ENCODE data around the gene CYP2A6. TPM values are rescaled to one million over a fixed set of nuclear protein-coding genes. Genes with fewer than 3 reads are reported as not detected.
A peak's percentile ranks its signal among the peaks of the same experiment; 100 is the strongest.
"Not testable (repeated sequence)": the region's sequence is repeated elsewhere in the genome, so short reads cannot be mapped to it uniquely, and the experiment has no call there.

CYP2A6 gene
- total and polyA plus RNA-seq, 2 donors: 0.09 to 0.16 TPM

DNA sequence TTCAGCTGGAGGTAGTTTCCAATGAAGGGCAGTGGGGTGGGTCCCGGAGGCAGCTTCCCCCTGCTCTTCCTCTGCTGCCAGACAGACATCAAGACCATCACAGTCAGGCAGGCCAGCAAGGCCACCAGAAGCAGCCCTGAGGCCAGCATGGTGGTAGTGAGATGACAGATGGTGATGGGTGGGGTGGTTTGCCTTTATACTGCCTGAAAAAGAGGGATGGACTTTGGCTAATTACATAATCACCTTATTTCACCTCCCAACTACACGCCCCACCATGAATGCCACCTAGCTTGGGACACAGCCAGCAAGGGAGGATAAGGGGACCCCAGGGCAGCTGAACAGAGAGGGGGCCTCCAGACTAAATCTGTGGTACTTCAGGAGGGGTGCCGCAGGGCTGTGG, 31.8 kb upstream of the CYP2A6 start, which contains the start of gene CYP2A7:
TSS of gene CYP2A7 (minus strand) at position 170 of the 400 bp plus-strand sequence. CDS start at position 149, 21 bp downstream.
- H3K4me1 ChIP-seq (ENCODE audit: control insufficient read depth in 2 of 2, insufficient read depth in 2 of 2, low read length in 2 of 2); H3K9me3 ChIP-seq (ENCODE audit: control insufficient read depth in 2 of 2, insufficient read depth in 1 of 2, low read length in 1 of 2); DNase-seq (ENCODE audit: low read depth in 6 of 9, low spot score in 9 of 9); H3K27ac ChIP-seq (ENCODE audit: low read depth in 1 of 2, low read length in 1 of 2); H3K36me3 ChIP-seq (ENCODE audit: control insufficient read depth in 2 of 2, insufficient read depth in 2 of 2, low read length in 1 of 2); H3K4me3 ChIP-seq (ENCODE audit: low read length in 2 of 2): not testable (repeated sequence)
- WGBS: 88% methylated on average over 3 of the region's 3 CpGs
- H3K27me3 ChIP-seq (ENCODE audit: control insufficient read depth in 2 of 2, insufficient read depth in 1 of 2, low read length in 1 of 2): peaks cover 0 to 13% of the 10 kb centered on the region in 2 donors

DNA sequence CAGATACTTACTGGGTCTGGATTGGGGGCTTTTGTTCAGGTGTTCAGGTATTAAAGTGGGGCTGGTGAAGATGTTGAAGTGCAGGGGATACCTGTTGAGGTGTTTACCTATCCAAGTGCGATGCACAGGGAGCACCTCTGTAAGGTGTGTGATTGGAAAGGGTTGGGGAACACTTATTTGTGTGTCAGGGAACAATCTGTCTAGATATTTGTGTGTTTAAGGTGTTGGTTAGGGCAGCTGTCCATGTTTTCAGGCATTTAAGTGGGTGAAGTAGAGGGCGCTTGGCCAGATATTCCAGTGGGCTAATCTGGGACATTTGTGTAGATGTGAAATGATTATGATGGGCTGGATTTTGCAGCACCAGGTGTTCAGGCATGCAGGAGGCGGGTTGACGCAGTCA, 29.1 kb upstream of the CYP2A6 start:
- H3K4me1 ChIP-seq (ENCODE audit: control insufficient read depth in 2 of 2, insufficient read depth in 2 of 2, low read length in 2 of 2); H3K9me3 ChIP-seq (ENCODE audit: control insufficient read depth in 2 of 2, insufficient read depth in 1 of 2, low read length in 1 of 2); H3K36me3 ChIP-seq (ENCODE audit: control insufficient read depth in 2 of 2, insufficient read depth in 2 of 2, low read length in 1 of 2); H3K27ac ChIP-seq (ENCODE audit: low read depth in 1 of 2, low read length in 1 of 2); H3K4me3 ChIP-seq (ENCODE audit: low read length in 2 of 2); DNase-seq (ENCODE audit: low read depth in 6 of 9, low spot score in 9 of 9): not testable (repeated sequence)
- peaks cover 0 to 13% of the 10 kb centered on the region in 2 donors for H3K27me3 ChIP-seq (ENCODE audit: control insufficient read depth in 2 of 2, insufficient read depth in 1 of 2, low read length in 1 of 2)
- 91% methylated on average over 4 of the region's 4 CpGs for WGBS

DNA sequence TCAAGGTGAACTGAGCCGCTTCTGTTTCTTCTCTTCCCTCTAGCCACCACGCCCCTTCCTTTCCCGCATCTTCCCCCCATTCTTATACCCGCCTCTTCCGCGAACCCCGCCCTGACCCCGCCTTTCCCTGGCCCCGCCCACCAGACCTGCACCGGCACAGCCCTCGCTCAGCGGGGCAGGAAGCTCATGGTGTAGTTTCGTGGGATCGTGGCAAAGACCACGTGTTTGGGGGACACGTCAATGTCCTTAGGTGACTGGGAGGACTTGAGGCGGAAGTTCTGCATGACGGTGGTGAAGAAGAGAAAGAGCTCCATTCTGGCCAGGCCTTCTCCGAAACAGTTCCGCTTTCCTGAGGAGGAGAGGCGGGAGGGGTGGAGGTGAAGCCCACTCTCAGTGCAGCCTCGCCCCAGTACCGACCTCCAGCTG, 25.3 kb upstream of the CYP2A6 start:
- WGBS: 4% methylated on average over 18 of the region's 23 CpGs
- H3K27me3 ChIP-seq (ENCODE audit: control insufficient read depth in 2 of 2, insufficient read depth in 1 of 2, low read length in 1 of 2); H3K4me3 ChIP-seq (ENCODE audit: low read length in 2 of 2); H3K4me1 ChIP-seq (ENCODE audit: control insufficient read depth in 2 of 2, insufficient read depth in 2 of 2, low read length in 2 of 2); H3K36me3 ChIP-seq (ENCODE audit: control insufficient read depth in 2 of 2, insufficient read depth in 2 of 2, low read length in 1 of 2); H3K9me3 ChIP-seq (ENCODE audit: control insufficient read depth in 2 of 2, insufficient read depth in 1 of 2, low read length in 1 of 2); H3K27ac ChIP-seq (ENCODE audit: low read depth in 1 of 2, low read length in 1 of 2): not testable (repeated sequence)
- DNase-seq (ENCODE audit: low read depth in 6 of 9, low spot score in 9 of 9): peak in 7 of 9 donors; percentile 1 to 76 (median 37)

DNA sequence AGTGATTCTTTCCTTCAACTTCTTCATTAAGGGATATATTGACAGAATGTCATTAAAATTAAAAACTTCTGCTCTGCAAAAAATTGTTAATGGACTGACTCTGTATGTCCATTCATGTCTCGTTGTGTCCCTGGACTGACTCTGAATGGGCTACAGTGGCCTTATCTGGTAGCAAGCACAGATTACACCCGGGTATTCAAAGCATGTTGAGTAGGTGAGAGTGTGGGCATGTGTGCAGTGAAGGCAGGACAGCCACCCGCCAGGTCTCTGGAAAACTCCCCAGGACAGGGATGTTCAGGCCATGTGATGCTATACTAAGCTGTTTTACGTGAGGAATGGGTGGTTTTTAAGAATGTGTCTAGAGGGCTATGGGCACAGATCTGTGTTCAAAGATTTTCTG, 24.6 kb upstream of the CYP2A6 start:
- H3K4me3 ChIP-seq (ENCODE audit: low read length in 2 of 2): not testable (repeated sequence)
- whole genome bisulfite sequencing: 100% methylated on average over 2 of the region's 4 CpGs

DNA sequence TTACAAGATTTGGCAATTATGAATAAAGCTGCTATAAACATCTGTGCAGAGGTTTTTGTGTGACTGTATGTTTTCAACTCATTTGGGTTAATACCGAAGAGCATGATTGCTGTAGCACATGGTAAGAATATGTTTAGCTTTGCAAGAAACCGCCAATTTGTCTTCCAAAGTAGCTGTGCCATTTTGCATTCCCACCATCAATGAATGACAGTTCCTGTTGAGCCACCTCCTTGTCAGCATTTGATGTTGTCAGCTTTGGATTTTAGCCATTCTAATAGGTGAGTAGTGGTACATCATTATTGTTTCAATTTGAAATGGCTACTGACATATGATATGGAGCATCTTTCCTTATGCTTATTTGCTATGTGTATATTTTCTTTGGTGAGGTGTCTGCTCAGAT, 23.6 kb upstream of the CYP2A6 start:
- WGBS: 91% methylated on average over 2 of the region's 2 CpGs
- not testable (repeated sequence) for H3K36me3 ChIP-seq (ENCODE audit: control insufficient read depth in 2 of 2, insufficient read depth in 2 of 2, low read length in 1 of 2); H3K27me3 ChIP-seq (ENCODE audit: control insufficient read depth in 2 of 2, insufficient read depth in 1 of 2, low read length in 1 of 2); H3K4me1 ChIP-seq (ENCODE audit: control insufficient read depth in 2 of 2, insufficient read depth in 2 of 2, low read length in 2 of 2); H3K27ac ChIP-seq (ENCODE audit: low read depth in 1 of 2, low read length in 1 of 2); H3K4me3 ChIP-seq (ENCODE audit: low read length in 2 of 2); DNase-seq (ENCODE audit: low read depth in 6 of 9, low spot score in 9 of 9); H3K9me3 ChIP-seq (ENCODE audit: control insufficient read depth in 2 of 2, insufficient read depth in 1 of 2, low read length in 1 of 2)

More for the DNA sequence above, 24.6 kb upstream of the CYP2A6 start:
- H3K27me3 ChIP-seq (ENCODE audit: control insufficient read depth in 2 of 2, insufficient read depth in 1 of 2, low read length in 1 of 2); DNase-seq (ENCODE audit: low read depth in 6 of 9, low spot score in 9 of 9); H3K4me1 ChIP-seq (ENCODE audit: control insufficient read depth in 2 of 2, insufficient read depth in 2 of 2, low read length in 2 of 2); H3K9me3 ChIP-seq (ENCODE audit: control insufficient read depth in 2 of 2, insufficient read depth in 1 of 2, low read length in 1 of 2); H3K36me3 ChIP-seq (ENCODE audit: control insufficient read depth in 2 of 2, insufficient read depth in 2 of 2, low read length in 1 of 2); H3K27ac ChIP-seq (ENCODE audit: low read depth in 1 of 2, low read length in 1 of 2): not testable (repeated sequence)

DNA sequence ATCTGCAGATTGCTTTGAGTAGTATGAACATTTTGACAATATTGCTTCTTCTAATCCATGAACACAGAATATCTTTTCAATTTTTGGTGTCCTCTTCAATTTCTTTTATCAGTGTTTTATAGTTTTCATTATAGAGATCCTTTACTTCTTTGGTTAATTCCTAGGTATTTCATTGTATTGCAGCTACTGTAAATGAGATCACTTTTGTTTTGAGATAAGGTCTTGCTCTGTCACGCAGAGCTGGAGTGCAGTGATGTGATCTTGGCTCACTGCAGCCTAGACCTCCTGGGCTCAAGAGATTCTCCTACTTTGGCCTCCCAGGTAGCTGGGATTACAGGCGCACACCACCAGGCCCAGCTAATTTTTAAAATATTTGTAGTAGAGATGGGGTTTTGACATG, 22.0 kb upstream of the CYP2A6 start:
- Histone ChIP-seq H3K4me3 (ENCODE audit: low read length in 2 of 2) (no peak overlapping the region), H3K36me3 (ENCODE audit: control insufficient read depth in 2 of 2, insufficient read depth in 2 of 2, low read length in 1 of 2) (no peaks in the 10 kb centered on the region), H3K27ac (ENCODE audit: low read depth in 1 of 2, low read length in 1 of 2) (no peak overlapping the region), H3K9me3 (ENCODE audit: control insufficient read depth in 2 of 2, insufficient read depth in 1 of 2, low read length in 1 of 2) (no peaks in the 10 kb centered on the region), H3K4me1 (ENCODE audit: control insufficient read depth in 2 of 2, insufficient read depth in 2 of 2, low read length in 2 of 2) (no peaks in the 10 kb centered on the region), H3K27me3 (ENCODE audit: control insufficient read depth in 2 of 2, insufficient read depth in 1 of 2, low read length in 1 of 2) (peaks cover 0 to 2% of the 10 kb centered on the region in 2 donors)
- DNase-seq (ENCODE audit: low read depth in 6 of 9, low spot score in 9 of 9): no peak
- WGBS: 95% methylated on average over 2 of the region's 2 CpGs

DNA sequence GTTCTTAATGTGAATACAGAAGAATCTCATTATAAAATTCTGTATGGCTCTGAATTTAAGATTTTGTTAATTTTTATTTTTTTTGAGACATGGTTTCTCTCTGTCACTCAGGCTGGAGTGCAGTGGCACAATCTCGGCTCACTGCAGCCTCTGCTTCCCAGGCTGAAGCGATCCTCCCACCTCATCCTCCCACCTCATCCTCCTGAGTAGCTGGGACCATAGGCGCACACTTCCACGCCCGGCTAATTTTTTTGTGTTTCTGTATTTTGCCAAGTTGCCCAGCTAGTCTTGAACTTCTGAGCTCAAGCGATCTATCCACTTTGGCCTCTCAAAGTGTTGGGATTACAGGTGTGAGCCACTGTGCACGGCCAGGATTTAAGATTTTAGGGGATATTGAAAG, 17.5 kb upstream of the CYP2A6 start:
- 94% methylated on average over 7 of the region's 7 CpGs for WGBS
- Histone ChIP-seq H3K4me1 (ENCODE audit: control insufficient read depth in 2 of 2, insufficient read depth in 2 of 2, low read length in 2 of 2) (no peaks in the 10 kb centered on the region), H3K27me3 (ENCODE audit: control insufficient read depth in 2 of 2, insufficient read depth in 1 of 2, low read length in 1 of 2) (no peaks in the 10 kb centered on the region), H3K9me3 (ENCODE audit: control insufficient read depth in 2 of 2, insufficient read depth in 1 of 2, low read length in 1 of 2) (no peaks in the 10 kb centered on the region), H3K36me3 (ENCODE audit: control insufficient read depth in 2 of 2, insufficient read depth in 2 of 2, low read length in 1 of 2) (no peaks in the 10 kb centered on the region), H3K27ac (ENCODE audit: low read depth in 1 of 2, low read length in 1 of 2) (no peak overlapping the region), H3K4me3 (ENCODE audit: low read length in 2 of 2) (no peak overlapping the region)
- no peak for DNase-seq (ENCODE audit: low read depth in 6 of 9, low spot score in 9 of 9)

DNA sequence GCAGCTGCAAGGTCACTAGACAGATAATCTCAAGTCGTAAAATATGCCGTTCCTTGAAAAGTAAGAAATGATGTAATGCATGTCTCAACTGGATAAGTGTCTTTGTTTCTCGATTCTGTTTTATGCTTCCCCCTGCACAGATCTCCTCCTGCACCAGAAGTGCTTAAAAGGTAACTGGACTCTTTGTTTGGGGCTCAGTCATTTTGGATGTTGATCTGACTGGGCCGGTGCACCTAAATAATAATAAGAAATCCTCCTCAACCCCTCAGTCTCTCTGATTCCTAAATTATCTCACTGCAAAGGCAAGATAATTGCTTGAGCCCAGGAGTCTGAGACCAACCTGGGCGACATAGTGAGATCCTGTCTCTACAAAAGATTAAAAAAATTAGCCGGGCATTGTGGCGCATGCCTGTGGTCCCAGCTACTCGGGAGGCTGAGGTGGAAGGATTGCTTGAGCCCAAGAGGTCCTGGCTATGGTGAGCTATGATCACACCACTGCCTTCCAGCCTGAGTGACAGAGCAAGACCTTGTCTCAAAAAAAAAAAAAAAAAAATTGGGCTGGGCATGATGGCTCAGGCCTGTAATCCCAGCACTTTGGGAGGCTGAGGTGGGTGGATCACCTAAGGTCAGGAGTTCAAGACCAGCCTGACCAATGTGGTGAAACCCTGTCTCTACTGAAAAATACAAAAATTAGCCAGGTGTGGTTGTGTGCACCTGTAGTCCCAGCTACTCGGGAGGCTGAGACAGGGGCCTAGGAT, 14.7 kb upstream of the CYP2A6 start:
- H3K36me3 ChIP-seq (ENCODE audit: control insufficient read depth in 2 of 2, insufficient read depth in 2 of 2, low read length in 1 of 2); H3K27me3 ChIP-seq (ENCODE audit: control insufficient read depth in 2 of 2, insufficient read depth in 1 of 2, low read length in 1 of 2); H3K9me3 ChIP-seq (ENCODE audit: control insufficient read depth in 2 of 2, insufficient read depth in 1 of 2, low read length in 1 of 2); DNase-seq (ENCODE audit: low read depth in 6 of 9, low spot score in 9 of 9); H3K27ac ChIP-seq (ENCODE audit: low read depth in 1 of 2, low read length in 1 of 2); H3K4me1 ChIP-seq (ENCODE audit: control insufficient read depth in 2 of 2, insufficient read depth in 2 of 2, low read length in 2 of 2); H3K4me3 ChIP-seq (ENCODE audit: low read length in 2 of 2): not testable (repeated sequence)
- WGBS: 66% methylated on average over 9 of the region's 9 CpGs

DNA sequence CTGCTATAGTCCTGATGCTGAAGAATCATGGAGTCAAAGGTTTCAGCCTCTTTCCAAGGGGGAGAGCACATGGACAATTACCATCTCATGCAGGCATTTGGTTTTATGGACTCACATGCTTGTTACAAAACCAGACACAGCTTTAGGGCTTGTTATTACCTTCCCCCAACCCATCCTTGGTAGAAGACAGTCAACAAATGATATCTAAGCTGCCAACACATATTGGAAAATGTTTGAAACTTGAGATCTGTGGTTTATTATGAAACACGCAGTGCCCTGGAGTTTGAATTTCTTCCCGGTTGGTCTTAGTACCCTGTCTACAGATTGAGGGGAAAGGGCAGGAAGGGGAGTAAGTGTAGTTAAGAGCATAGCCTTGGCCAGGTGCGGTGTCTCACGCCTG, 12.5 kb upstream of the CYP2A6 start:
- no peaks in the 10 kb centered on the region for H3K27me3 ChIP-seq (ENCODE audit: control insufficient read depth in 2 of 2, insufficient read depth in 1 of 2, low read length in 1 of 2)
- no peaks in the 10 kb centered on the region for H3K4me1 ChIP-seq (ENCODE audit: control insufficient read depth in 2 of 2, insufficient read depth in 2 of 2, low read length in 2 of 2)
- H3K4me3 ChIP-seq (ENCODE audit: low read length in 2 of 2): no peak overlapping the region
- no peak for DNase-seq (ENCODE audit: low read depth in 6 of 9, low spot score in 9 of 9)
- no peaks in the 10 kb centered on the region for H3K36me3 ChIP-seq (ENCODE audit: control insufficient read depth in 2 of 2, insufficient read depth in 2 of 2, low read length in 1 of 2)
- H3K9me3 ChIP-seq (ENCODE audit: control insufficient read depth in 2 of 2, insufficient read depth in 1 of 2, low read length in 1 of 2): no peaks in the 10 kb centered on the region
- 94% methylated on average over 4 of the region's 4 CpGs for WGBS
- H3K27ac ChIP-seq (ENCODE audit: low read depth in 1 of 2, low read length in 1 of 2): no peak overlapping the region
